Stimulated activated memory B cell treated with anti-CD40 and anti-IgM and Interleukin-4, amounts not matched to agents 10 μg/mL and 1 μg/mL and 100 μg/mL, for 72 hours (primary cell): Measurements from ENCODE around the gene OPRPN.

ENCODE experiments used
- ATAC-seq: fragments of 150-1000 bp; cut with Tn5 transposase; 2 replicates; pipeline ENCODE4 v1.10.0; 2021
- H3K27ac Mint-ChIP-seq: one replicate; pipeline ENCODE4 v1.8.0; 2022; ENCODE audit warnings: mild to moderate bottlenecking, mixed read lengths
- H3K27me3 Mint-ChIP-seq: one replicate; pipeline ENCODE4 v1.8.0; 2022; ENCODE audit warnings: mixed read lengths
- H3K36me3 Mint-ChIP-seq: one replicate; pipeline ENCODE4 v1.8.0; 2022; ENCODE audit warnings: mixed read lengths
- H3K4me1 Mint-ChIP-seq: one replicate; pipeline ENCODE4 v1.8.0; 2022; ENCODE audit warnings: mixed read lengths
- H3K4me3 Mint-ChIP-seq: one replicate; pipeline ENCODE4 v1.8.0; 2022; ENCODE audit warnings: mild to moderate bottlenecking, moderate library complexity, mixed read lengths
- H3K9me3 Mint-ChIP-seq: one replicate; pipeline ENCODE4 v1.8.0; 2022; ENCODE audit warnings: mixed read lengths

OPRPN gene, protein sequence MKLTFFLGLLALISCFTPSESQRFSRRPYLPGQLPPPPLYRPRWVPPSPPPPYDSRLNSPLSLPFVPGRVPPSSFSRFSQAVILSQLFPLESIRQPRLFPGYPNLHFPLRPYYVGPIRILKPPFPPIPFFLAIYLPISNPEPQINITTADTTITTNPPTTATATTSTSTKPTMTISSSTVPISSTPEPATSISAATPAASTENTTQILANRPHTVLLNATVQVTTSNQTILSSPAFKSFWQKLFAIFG

DNA sequence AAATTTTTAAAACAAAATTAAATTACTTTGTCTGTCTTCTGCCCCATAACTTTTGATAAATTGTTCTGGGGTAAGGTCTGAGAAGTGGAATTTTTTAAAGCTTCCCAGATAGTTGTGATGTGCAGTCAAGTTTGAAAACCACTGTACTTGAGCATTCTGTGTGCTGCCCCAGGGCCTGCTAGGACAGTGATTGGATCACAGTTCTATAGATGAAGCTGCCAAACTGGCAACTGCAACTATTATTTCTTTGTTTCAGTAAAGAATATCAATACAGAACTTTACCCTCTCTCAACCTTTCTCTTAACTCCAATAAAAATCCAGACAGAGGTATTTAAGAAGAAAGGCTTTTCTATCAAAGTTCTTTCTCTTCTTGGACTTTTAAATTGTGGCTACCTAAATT, at the start of gene OPRPN:
OPRPN (plus strand) TSS at position 361 of the 400 bp plus-strand sequence. CDS start 1,346 bp downstream, outside the sequence.
- Mint-ChIP-seq H3K36me3 (no peaks in the 10 kb centered on the region), H3K4me3 (no peak within 1 kb of the TSS), H3K9me3 (no peaks in the 10 kb centered on the region), H3K4me1 (no peaks in the 10 kb centered on the region), H3K27me3 (no peaks in the 10 kb centered on the region), H3K27ac (no peak within 1 kb of the TSS)
- ATAC-seq, result no peak

DNA sequence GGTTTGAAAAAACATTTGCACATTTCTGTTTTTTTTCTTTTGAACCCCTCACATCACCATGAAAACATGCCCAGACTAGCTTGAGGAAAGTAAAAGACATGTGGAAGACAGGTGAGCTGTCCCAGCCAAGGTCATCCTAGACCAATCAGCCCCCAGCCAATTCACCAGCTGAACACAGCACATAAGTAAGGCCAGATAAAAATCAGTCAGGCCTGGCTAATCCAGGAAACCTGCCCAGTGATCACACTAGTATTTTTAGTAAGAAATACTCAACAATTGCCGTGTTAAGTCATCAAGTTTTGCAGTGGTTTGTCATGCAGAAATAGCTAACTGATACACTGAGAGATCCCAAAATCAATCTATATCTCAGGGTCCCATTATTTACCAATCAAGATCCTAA, 41.6 kb upstream of the OPRPN start:
- Mint-ChIP-seq H3K27ac (no peak overlapping the region), H3K4me1 (no peaks in the 10 kb centered on the region), H3K36me3 (no peaks in the 10 kb centered on the region), H3K27me3 (no peaks in the 10 kb centered on the region), H3K4me3 (no peak overlapping the region), H3K9me3 (no peaks in the 10 kb centered on the region)
- no peak for ATAC-seq

DNA sequence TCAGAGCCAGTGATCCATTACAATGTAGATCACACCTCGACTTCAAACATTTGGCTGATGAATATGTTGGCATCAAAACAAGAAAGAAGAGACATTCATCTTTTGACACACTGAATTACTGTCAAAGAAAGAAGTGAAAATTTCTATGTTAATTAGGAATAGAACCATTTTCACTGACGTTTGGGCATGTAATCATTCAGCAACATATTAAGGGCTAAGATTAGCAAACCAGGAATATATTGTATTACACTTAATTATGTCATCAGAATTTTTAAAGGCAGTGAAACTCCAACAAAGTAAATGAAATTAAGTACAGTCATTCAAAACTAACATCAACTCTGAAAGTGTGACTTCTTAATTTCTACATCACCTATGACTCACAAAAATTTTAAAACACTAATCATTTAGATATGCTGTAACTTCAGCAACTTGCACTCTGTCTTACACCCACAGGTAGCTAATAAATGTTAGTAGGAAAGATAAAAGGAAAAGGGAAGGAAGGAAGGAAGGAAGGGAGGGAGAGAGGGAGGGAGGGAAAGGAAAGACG, 38.6 kb upstream of the OPRPN start:
- Mint-ChIP-seq H3K9me3 (no peaks in the 10 kb centered on the region), H3K4me3 (no peak overlapping the region), H3K36me3 (no peaks in the 10 kb centered on the region), H3K4me1 (no peaks in the 10 kb centered on the region), H3K27ac (no peak overlapping the region), H3K27me3 (no peaks in the 10 kb centered on the region)
- no peak for ATAC-seq

DNA sequence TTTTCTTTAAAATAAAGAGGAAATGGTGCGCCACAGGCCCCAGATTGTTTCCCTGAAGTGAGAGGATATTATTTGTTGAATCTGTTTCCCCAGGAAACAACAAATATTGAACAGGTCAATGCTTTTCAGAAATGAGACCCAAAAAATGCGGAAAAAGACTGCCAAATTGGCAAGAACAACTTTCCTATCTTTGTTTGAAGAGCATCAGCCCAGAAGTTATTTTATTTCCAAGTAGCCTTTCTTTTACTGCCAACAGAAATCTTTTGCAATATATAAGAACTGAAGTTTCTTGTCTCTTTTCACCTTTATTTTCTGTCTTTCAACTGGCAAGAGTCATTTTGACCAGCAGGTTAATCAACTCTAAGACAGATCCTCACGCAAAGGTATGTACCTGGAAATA, 37.3 kb upstream of the OPRPN start, which contains the start of gene SMR3A:
SMR3A (plus strand) TSS at position 301 of the 400 bp plus-strand sequence. CDS start 1,356 bp downstream, outside the sequence.
- ATAC-seq, result no peak
- Mint-ChIP-seq H3K27me3 (no peaks in the 10 kb centered on the region), H3K36me3 (no peaks in the 10 kb centered on the region), H3K4me3 (no peak within 1 kb of the TSS), H3K27ac (no peak within 1 kb of the TSS), H3K9me3 (no peaks in the 10 kb centered on the region), H3K4me1 (no peaks in the 10 kb centered on the region)

DNA sequence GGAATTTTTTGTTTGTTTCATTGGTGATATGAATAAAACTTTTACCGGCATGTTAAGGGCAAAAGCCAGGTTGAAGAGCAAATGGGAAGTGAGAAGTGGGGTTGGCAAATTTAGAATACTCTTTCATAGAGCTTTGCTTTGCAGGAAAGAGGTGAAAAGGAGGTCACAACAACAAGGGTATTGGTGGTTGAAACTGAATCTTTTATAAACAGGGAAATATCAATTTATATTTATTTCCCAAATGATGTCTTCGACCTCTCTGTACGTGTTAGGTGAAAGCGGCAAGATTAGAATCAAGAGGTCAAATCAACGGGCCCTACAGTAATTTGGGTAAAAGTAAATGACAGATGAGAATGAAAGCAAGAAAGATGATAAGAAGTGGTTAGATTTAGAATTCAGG, 33.7 kb upstream of the OPRPN start:
- no peaks in the 10 kb centered on the region for H3K27me3 Mint-ChIP-seq
- no peaks in the 10 kb centered on the region for H3K4me1 Mint-ChIP-seq
- ATAC-seq, result no peak
- no peaks in the 10 kb centered on the region for H3K9me3 Mint-ChIP-seq
- H3K27ac Mint-ChIP-seq, result no peak overlapping the region
- no peak overlapping the region for H3K4me3 Mint-ChIP-seq
- no peaks in the 10 kb centered on the region for H3K36me3 Mint-ChIP-seq

DNA sequence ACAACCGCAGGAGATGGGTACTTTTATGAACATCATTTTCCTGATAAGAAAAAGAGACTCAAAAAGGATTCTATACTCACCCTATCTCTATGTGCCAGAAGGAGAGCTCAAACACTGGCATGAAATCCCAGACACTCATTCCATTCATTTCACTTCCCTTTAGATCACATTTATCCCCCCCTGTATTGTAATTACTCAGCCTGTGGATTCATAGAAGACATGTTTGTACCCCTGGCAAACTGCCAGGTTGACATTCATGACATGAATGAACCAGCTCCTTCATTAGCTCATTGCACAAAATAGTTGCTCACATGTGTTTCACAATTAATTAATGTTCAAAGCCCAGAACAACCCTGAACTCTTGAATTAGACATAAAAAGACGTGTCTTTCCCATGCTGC, 32.3 kb upstream of the OPRPN start:
- ATAC-seq, result no peak
- Mint-ChIP-seq H3K36me3 (no peaks in the 10 kb centered on the region), H3K4me3 (no peak overlapping the region)

DNA sequence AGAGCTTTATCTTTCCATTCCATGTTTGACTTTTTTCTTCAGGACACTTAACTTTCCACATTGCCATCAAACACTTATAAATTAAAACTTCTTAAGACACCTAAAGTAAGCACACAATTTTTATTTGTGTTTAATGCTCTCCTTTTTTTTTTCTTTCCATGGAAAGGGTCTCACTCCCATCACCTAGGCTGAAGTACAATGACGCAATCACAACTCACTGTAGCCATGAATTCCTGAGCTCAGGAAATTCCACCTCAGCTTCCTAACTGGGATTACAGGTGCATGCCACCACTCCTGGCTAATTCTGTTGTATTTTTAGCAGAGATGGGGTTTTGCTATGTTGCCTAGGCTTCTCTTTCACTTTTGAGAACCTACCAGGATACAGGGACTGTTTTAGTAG, 29.9 kb upstream of the OPRPN start:
- no peaks in the 10 kb centered on the region for H3K36me3 Mint-ChIP-seq
- H3K27ac Mint-ChIP-seq, result no peak overlapping the region
- no peaks in the 10 kb centered on the region for H3K9me3 Mint-ChIP-seq
- no peaks in the 10 kb centered on the region for H3K4me1 Mint-ChIP-seq
- no peak for ATAC-seq
- no peak overlapping the region for H3K4me3 Mint-ChIP-seq
- no peaks in the 10 kb centered on the region for H3K27me3 Mint-ChIP-seq

More for the DNA sequence above, 32.3 kb upstream of the OPRPN start:
- Mint-ChIP-seq H3K27me3 (no peaks in the 10 kb centered on the region), H3K4me1 (no peaks in the 10 kb centered on the region), H3K9me3 (no peaks in the 10 kb centered on the region), H3K27ac (no peak overlapping the region)

DNA sequence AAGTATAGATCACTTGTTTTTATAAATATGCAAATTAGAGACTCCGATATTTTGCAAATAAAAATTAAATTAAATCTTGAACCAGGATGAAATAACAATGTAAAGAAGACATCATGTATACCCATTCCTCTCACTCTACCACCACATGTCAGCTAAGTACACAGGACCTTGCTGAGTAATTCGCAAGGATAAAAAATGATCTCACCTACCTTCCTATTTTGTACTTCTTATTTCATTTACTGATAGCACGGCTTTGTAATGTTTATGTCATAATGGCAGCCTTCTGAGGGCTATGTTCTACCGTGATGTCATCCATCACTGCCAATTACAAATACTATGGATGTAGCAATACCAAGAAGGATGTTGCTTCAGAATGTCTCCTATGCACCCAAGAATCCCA, 25.8 kb upstream of the OPRPN start:
- H3K36me3 Mint-ChIP-seq, result no peaks in the 10 kb centered on the region
- no peak for ATAC-seq
- no peak overlapping the region for H3K4me3 Mint-ChIP-seq
- no peaks in the 10 kb centered on the region for H3K4me1 Mint-ChIP-seq
- H3K27ac Mint-ChIP-seq, result no peak overlapping the region
- H3K9me3 Mint-ChIP-seq, result no peaks in the 10 kb centered on the region
- no peaks in the 10 kb centered on the region for H3K27me3 Mint-ChIP-seq

DNA sequence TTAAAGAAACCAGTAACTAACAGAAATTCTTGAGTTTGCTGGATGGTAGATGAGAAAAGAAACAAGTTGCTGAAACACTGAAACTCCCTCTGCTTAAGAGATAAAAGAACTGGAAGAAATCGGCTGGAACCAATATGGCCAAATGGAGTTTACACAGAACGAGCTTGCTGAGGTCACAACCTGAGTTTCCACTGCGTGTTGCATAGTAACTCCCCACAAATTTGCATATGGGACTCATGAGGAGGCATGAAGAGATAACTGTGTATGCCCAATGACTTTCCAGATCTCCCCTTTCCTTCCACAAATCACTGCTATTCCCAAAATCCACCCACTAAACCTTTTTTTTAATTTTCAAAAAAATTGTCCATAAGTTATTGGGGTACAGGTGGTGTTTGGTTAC, 25.0 kb upstream of the OPRPN start:
- H3K27me3 Mint-ChIP-seq, result no peaks in the 10 kb centered on the region
- no peaks in the 10 kb centered on the region for H3K36me3 Mint-ChIP-seq

DNA sequence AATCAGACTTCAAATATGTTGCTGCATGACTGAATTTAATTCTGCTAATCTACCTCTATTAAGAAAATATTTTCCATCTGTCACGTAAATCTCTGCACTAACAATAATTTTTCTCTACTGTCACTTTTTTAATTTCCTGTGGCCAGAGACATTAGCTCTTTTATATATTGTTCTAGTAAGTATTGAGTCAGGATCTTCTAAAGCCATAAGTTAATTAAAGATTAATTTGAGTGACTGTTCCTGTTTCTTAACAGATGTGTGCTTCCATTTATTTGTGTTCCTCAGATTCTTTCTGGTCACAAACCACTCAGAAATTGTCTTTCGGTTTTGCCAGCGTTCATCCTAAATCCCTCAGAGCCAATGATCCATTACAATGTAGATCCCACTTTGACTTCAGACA, 17.2 kb upstream of the OPRPN start:
- no peaks in the 10 kb centered on the region for H3K4me1 Mint-ChIP-seq
- H3K9me3 Mint-ChIP-seq, result no peaks in the 10 kb centered on the region
- no peak for ATAC-seq
- H3K36me3 Mint-ChIP-seq, result no peaks in the 10 kb centered on the region
- H3K27me3 Mint-ChIP-seq, result no peaks in the 10 kb centered on the region
- no peak overlapping the region for H3K4me3 Mint-ChIP-seq
- H3K27ac Mint-ChIP-seq, result no peak overlapping the region

More for the DNA sequence above, 25.0 kb upstream of the OPRPN start:
- H3K4me1 Mint-ChIP-seq, result no peaks in the 10 kb centered on the region
- H3K4me3 Mint-ChIP-seq, result no peak overlapping the region
- no peak overlapping the region for H3K27ac Mint-ChIP-seq
- no peaks in the 10 kb centered on the region for H3K9me3 Mint-ChIP-seq
- no peak for ATAC-seq

DNA sequence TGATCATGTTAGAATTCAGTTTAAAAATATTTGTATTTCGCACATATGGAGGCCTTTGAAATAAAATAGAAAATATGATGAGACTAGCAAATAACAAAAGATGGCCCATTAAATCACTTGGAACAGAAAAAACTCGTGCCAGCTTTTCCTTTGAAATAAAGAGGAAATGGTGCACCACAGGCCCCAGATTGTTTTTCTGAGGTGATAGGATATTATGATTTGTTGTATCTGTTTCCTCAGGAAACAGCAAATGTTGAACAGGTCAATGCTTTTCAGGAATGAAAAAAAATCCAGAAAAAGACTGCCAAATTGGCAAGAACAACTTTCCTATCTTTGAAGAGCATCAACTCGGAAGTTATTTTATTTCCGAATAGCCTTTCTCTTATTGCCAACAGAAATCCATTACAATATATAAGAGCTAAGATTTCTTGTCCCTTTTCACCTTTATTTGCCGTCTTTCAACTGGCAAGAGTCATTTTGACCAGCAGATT, 15.0 kb upstream of the OPRPN start, which contains the start of gene SMR3B:
SMR3B (plus strand) TSS at position 441 of the 491 bp plus-strand sequence. CDS start 1,380 bp downstream, outside the sequence.
- Mint-ChIP-seq H3K27ac (no peak within 1 kb of the TSS), H3K36me3 (no peaks in the 10 kb centered on the region), H3K9me3 (no peaks in the 10 kb centered on the region), H3K4me1 (no peaks in the 10 kb centered on the region), H3K4me3 (no peak within 1 kb of the TSS), H3K27me3 (no peaks in the 10 kb centered on the region)
- ATAC-seq, result no peak

DNA sequence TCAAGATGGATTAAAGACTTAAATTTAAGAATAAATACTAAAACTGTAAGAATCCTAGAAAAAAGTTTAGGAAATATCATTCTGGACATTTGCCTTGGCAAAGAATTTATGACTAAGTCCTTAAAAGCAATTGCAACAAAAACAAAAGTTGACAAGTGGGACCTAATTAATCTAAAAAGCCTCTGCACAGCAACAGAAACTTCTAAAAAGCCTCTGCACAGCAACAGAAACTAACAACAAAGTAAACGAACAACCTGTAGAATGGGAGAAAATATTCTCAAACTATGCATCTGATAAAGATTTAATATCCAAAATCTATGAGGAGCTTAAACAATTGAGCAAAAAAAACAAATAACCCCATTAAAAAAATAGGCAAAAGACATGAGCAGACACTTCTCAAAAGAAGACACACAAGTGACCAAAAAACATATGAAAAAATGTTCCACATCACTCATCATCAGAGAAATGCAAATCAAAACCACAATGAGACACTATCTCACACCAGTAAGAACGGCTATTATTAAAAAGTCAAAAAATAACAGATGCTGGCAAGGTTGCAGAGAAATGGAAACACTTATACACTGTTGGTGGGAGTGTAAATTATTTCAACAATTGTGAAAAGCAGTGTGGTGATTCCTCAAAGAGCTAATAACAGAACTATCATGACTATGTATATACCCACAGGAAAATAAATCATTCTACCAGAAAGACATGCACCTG, 5.5 kb upstream of the OPRPN start:
- no peaks in the 10 kb centered on the region for H3K4me1 Mint-ChIP-seq
- H3K27ac Mint-ChIP-seq, result no peak overlapping the region
- H3K9me3 Mint-ChIP-seq, result no peaks in the 10 kb centered on the region
- no peak overlapping the region for H3K4me3 Mint-ChIP-seq
- H3K27me3 Mint-ChIP-seq, result no peaks in the 10 kb centered on the region
- no peak for ATAC-seq
- no peaks in the 10 kb centered on the region for H3K36me3 Mint-ChIP-seq

DNA sequence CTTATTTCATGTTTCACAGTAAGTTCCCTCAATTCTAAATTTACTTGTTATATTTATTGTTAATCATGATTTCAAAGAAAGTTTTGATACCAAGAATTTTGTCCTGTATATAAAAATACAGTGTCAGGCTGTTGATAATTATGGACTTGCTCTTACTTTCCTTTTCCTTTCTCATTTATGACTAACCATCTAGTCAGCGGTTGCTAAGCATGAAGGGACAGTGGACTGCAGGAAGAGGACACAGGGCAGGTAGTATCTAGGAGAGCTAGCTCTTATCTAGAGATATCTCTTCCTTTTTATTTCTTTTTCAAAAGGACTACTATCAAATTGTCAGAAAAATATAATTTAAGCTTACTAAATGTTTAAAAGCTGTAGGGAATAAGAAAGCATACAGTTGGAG, 1.6 kb downstream of the OPRPN start:
- Mint-ChIP-seq H3K4me1 (no peaks in the 10 kb centered on the region), H3K36me3 (no peaks in the 10 kb centered on the region), H3K27ac (no peak overlapping the region), H3K27me3 (no peaks in the 10 kb centered on the region), H3K4me3 (no peak overlapping the region), H3K9me3 (peaks cover 2% of the 10 kb centered on the region)
- no peak for ATAC-seq

DNA sequence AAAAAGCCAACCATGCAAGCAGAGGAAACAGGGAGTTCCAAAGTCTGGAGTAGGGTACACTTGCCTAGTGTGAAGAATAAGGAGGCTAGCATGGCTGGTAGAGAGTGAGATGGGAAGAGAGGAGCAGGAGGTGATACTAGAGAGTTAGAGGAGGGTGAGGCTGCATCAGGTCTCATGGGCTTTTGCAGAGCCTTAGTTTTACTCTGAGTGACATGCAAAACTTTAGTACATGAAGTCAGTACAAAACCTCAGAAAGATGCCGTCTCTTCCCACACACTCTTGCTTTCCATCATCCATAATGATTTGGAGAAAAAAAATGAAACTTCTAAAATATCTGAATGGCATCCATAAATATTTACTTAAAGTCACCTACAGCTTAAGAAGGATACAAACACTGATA, 5.0 kb downstream of the OPRPN start:
- Mint-ChIP-seq H3K4me3 (no peak overlapping the region), H3K9me3 (peaks cover 4% of the 10 kb centered on the region), H3K27me3 (no peaks in the 10 kb centered on the region), H3K27ac (no peak overlapping the region), H3K4me1 (no peaks in the 10 kb centered on the region), H3K36me3 (no peaks in the 10 kb centered on the region)
- ATAC-seq, result no peak

DNA sequence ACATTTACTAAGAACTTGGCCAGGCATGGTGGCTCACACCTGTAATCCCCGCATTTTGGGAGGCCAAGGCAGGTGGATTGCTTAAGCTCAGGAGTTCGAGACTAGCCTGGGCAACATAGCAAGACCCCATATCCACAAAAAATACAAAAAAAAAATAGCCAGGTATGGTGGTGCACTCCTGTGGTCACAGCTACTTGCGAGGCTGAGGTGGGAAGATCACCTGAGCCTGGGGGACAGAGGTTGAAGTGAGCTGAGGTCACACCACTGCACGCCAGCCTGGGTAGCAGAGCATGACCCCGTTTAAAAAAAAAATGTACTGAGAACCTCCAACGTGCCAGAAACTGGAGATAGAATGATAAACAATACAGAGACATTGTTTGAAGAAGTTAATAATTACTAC, 8.0 kb downstream of the OPRPN start:
- peaks cover 4% of the 10 kb centered on the region for H3K9me3 Mint-ChIP-seq
- no peaks in the 10 kb centered on the region for H3K36me3 Mint-ChIP-seq
- no peak overlapping the region for H3K27ac Mint-ChIP-seq
- no peaks in the 10 kb centered on the region for H3K4me1 Mint-ChIP-seq
- no peak for ATAC-seq
- H3K4me3 Mint-ChIP-seq, result no peak overlapping the region
- no peaks in the 10 kb centered on the region for H3K27me3 Mint-ChIP-seq

DNA sequence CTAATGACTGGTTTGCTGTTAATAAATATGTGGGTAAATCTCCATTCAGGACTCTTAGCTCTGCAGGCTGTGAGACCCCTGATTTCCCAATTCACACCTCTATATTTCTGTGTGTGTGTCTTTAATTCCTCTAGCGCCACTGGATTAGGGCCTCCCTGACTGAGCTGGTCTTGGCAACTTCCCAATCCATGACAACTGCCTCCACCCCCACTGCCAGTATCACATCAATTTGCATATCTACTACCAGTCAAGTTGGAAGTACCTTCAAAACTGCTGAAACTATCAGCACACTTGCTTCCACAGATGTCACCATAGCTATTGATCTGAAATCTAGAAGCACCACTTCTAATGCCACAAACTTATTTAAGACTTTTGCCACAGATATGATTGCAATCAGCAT, 27.6 kb downstream of the OPRPN start:
- H3K9me3 Mint-ChIP-seq, result peaks cover 10% of the 10 kb centered on the region
- H3K27ac Mint-ChIP-seq, result no peak overlapping the region
- no peak overlapping the region for H3K4me3 Mint-ChIP-seq
- no peak for ATAC-seq
- no peaks in the 10 kb centered on the region for H3K4me1 Mint-ChIP-seq
- peaks cover 7% of the 10 kb centered on the region for H3K27me3 Mint-ChIP-seq
- no peaks in the 10 kb centered on the region for H3K36me3 Mint-ChIP-seq
